K562 (cell line): ENCODE data around the gene ACCSL. TPM values are rescaled to one million over a fixed set of nuclear protein-coding genes. Genes with fewer than 3 reads are reported as not detected.
A peak's percentile ranks its signal among the peaks of the same experiment; 100 is the strongest.

ENCODE experiments used
- BCL6 ChIP-seq: fragments of 250-450 bp; sonication (Bioruptor Pico); IDR thresholded peaks from 2 replicates; pipeline ENCODE4 v1.4.0; 2020
- BDP1 ChIP-seq: IDR thresholded peaks from 3 replicates; pipeline ENCODE4 v1.6.1; 2011; ENCODE audit not compliant: insufficient read length, insufficient read depth
- CXXC5 ChIP-seq: fragments of 250-450 bp; sonication (Bioruptor Pico); IDR thresholded peaks from 2 replicates; pipeline ENCODE4 v1.8.0; 2022; ENCODE audit warnings: inconsistent platforms, mild to moderate bottlenecking, moderate library complexity
- DACH1 ChIP-seq: fragments of 450-650 bp; IDR thresholded peaks from 2 replicates; pipeline ENCODE4 v1.6.1; 2018; ENCODE audit not compliant: partially characterized antibody
- FOSL1 ChIP-seq: fragments of 200-800 bp; sonication (Bioruptor generic); conservative IDR thresholded peaks from 2 replicates; pipeline ENCODE4 v1.6.1; 2016; ENCODE audit warnings: missing genetic modification characterization, missing compliant biosample characterization
- HDGF ChIP-seq: fragments of 450-650 bp; IDR thresholded peaks from 2 replicates; pipeline ENCODE4 v1.6.1; 2016
- HSF4 ChIP-seq: fragments of 250-450 bp; sonication (Bioruptor Pico); IDR thresholded peaks from 2 replicates; pipeline ENCODE4 v2.1.2; 2022; ENCODE audit warnings: mild to moderate bottlenecking, moderate library complexity, borderline replicate concordance
- JUND ChIP-seq, 2 experiments: IDR thresholded peaks; 2 replicates in 1 of 2; 3 replicates in 1 of 2; pipeline ENCODE4 v1.6.1; 2011; ENCODE audit warnings: borderline replicate concordance in 2 of 2, low read depth in 2 of 2, low read length in 2 of 2, improper control_type of control experiment in 1 of 2, missing biosample characterization in 1 of 2, missing genetic modification characterization in 1 of 2, missing genetic modification reagents in 1 of 2
- KHSRP ChIP-seq: fragments of 450-650 bp; IDR thresholded peaks from 2 replicates; pipeline ENCODE4 v1.6.1; 2017
- NBN ChIP-seq: fragments of 450-650 bp; IDR thresholded peaks from 2 replicates; pipeline ENCODE4 v1.6.1; 2016; ENCODE audit warnings: low read depth, mild to moderate bottlenecking
- NFE2 ChIP-seq: IDR thresholded peaks from 2 replicates; pipeline ENCODE4 v1.6.1; 2014; ENCODE audit warnings: antibody characterized with exemption, low read depth
- NR2F6 ChIP-seq: fragments of 450-650 bp; formaldehyde crosslinking; IDR thresholded peaks from 2 replicates; pipeline ENCODE4 v1.4.0; 2020; ENCODE audit warnings: mild to moderate bottlenecking
- SIX5 ChIP-seq, 2 experiments: IDR thresholded peaks; 2 replicates each; pipeline ENCODE4 v1.6.1; 2011; ENCODE audit warnings: low read length in 2 of 2, borderline replicate concordance in 1 of 2, low read depth in 1 of 2, mild to moderate bottlenecking in 1 of 2, moderate library complexity in 1 of 2; ENCODE audit not compliant: insufficient read depth in 1 of 2
- TSC22D4 ChIP-seq: fragments of 450-650 bp; IDR thresholded peaks from 2 replicates; pipeline ENCODE4 v1.6.1; 2016; ENCODE audit warnings: missing genetic modification characterization, missing biosample characterization, control low read depth
- ZBTB40 ChIP-seq, 2 experiments: fragments of 450-650 bp in 1 of 2; sonication (generic) in 1 of 2; formaldehyde crosslinking in 1 of 2; IDR thresholded peaks; 2 replicates each; pipeline versions ENCODE4 v1.7.1 to v1.9.0; 2016 to 2022; ENCODE audit warnings: inconsistent platforms in 1 of 2, mild to moderate bottlenecking in 1 of 2, missing genetic modification reagents in 1 of 2
- ZFX ChIP-seq: sonication (generic); formaldehyde crosslinking; IDR thresholded peaks from 2 replicates; pipeline ENCODE4 v1.8.0; 2022; ENCODE audit warnings: mild to moderate bottlenecking, missing genetic modification reagents, moderate library complexity
- ZNF253 ChIP-seq: fragments of 250-450 bp; sonication (Bioruptor Pico); conservative IDR thresholded peaks from 2 replicates; pipeline ENCODE4 v1.6.1; 2021; ENCODE audit warnings: mild to moderate bottlenecking
- ZNF589 ChIP-seq: fragments of 200-800 bp; sonication (Bioruptor generic); IDR thresholded peaks from 2 replicates; pipeline ENCODE4 v1.6.1; 2016; ENCODE audit warnings: low read depth, missing genetic modification characterization, missing compliant biosample characterization
- polyA plus RNA-seq, 8 experiments: library from polyadenylated mRNA; depleted of rRNA in 4 of 8; stranded (reverse) in 5 of 8; unstranded in 3 of 8; fragments of >200 nt; fragmentation: Nextera tagmentation in 2 of 8; fragmentation: Illumina TruSeq in 1 of 8; extraction: Ambion mirVana in 2 of 8; extraction: Trizol in 1 of 8; gene quantifications; 2 replicates each; pipeline versions ENCODE4 v1.2.1 to v1.2.3, GENCODE V29; 2011 to 2014; ENCODE audit warnings: inconsistent platforms in 1 of 8, missing spikeins in 1 of 8
- total RNA-seq, 7 experiments: library from RNA; depleted of rRNA in 6 of 7; stranded (reverse); fragments of >200 nt in 6 of 7; fragmentation: Illumina TruSeq in 2 of 7; extraction: Trizol in 2 of 7; gene quantifications; 2 replicates each; pipeline versions ENCODE4 v1.2.1 to v1.2.3, GENCODE V29; 2011 to 2021; ENCODE audit warnings: low replicate concordance in 1 of 7
- TF ChIP-seq, protein P1 (sequence below): fragments of 250-450 bp; sonication (Bioruptor Pico); IDR thresholded peaks from 2 replicates; pipeline ENCODE4 v1.9.0; 2021; ENCODE audit warnings: mild to moderate bottlenecking, inconsistent platforms

ACCSL gene
- total and polyA plus RNA-seq, 9 of the 15 experiments (the other 6 are each of a cell fraction or from before 2014, with no cell fraction given), result not detected

DNA sequence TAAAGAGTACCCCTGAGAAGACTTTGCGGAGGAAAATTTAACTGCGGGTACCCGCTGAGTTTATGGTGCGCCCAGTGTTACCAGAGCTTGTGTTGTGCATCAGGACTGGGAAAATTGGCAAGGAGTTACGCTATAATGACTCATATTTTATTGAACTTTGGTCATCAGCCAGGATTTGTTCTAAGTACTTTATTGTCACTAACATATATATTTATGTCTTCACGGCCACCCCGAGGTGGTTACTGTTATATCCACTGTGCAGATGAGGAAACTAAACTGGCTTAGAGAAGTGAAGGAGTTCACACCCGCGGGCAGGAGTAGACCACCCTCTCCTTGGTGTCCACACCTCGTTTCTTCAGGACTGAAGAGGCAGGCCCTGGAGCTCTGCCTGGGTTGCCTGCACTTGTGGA, 19.0 kb downstream of the ACCSL start (continued):
- TF ChIP-seq ZBTB40 (IDR thresholded peaks at IDR 0.05), result peak; percentile 87
- TF ChIP-seq ZBTB40 (CRISPR knock-in tag; IDR thresholded peaks at IDR 0.05), result no peak; the same call in 1 of the 2 replicates
- TF ChIP-seq JUND (IDR thresholded peaks at IDR 0.05; ENCODE audit: borderline replicate concordance, low read depth, low read length), result no peak
- 0 out of 3 replicates have a peak, but pooled peaks have one; percentile 7 for TF ChIP-seq JUND (tag; IDR thresholded peaks at IDR 0.05; ENCODE audit: borderline replicate concordance, low read depth, low read length)
- no peak for TF ChIP-seq HSF4 (CRISPR knock-in tag)
- no peak for TF ChIP-seq ZNF589 (CRISPR knock-in tag)
- TF ChIP-seq SIX5 (IDR thresholded peaks at IDR 0.05; ENCODE audit: borderline replicate concordance in 1 of 2, insufficient read depth in 1 of 2, low read depth in 1 of 2, low read length in 2 of 2), result no peak
- TF ChIP-seq ZFX (CRISPR knock-in tag), result no peak
- TF ChIP-seq HDGF, result no peak
- no peak for TF ChIP-seq CXXC5 (CRISPR knock-in tag)
- TF ChIP-seq NFE2, result 0 out of 2 replicates have a peak, but pooled peaks have one; percentile 18
- peak; percentile 81 for TF ChIP-seq FOSL1
- TF ChIP-seq, protein P1, sequence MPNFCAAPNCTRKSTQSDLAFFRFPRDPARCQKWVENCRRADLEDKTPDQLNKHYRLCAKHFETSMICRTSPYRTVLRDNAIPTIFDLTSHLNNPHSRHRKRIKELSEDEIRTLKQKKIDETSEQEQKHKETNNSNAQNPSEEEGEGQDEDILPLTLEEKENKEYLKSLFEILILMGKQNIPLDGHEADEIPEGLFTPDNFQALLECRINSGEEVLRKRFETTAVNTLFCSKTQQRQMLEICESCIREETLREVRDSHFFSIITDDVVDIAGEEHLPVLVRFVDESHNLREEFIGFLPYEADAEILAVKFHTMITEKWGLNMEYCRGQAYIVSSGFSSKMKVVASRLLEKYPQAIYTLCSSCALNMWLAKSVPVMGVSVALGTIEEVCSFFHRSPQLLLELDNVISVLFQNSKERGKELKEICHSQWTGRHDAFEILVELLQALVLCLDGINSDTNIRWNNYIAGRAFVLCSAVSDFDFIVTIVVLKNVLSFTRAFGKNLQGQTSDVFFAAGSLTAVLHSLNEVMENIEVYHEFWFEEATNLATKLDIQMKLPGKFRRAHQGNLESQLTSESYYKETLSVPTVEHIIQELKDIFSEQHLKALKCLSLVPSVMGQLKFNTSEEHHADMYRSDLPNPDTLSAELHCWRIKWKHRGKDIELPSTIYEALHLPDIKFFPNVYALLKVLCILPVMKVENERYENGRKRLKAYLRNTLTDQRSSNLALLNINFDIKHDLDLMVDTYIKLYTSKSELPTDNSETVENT, result no peak
- no peak for TF ChIP-seq BDP1
- TF ChIP-seq ZNF253 (CRISPR knock-in tag), result no peak
- TF ChIP-seq NBN, result no peak
- TF ChIP-seq DACH1, result no peak
- TF ChIP-seq NR2F6 (CRISPR knock-in tag), result 0 out of 2 replicates have a peak, but pooled peaks have one; percentile 4
- no peak for TF ChIP-seq TSC22D4 (tag)
- no peak for TF ChIP-seq KHSRP
- TF ChIP-seq BCL6 (CRISPR knock-in tag), result no peak
